ENCODE data around the gene PCSK2.

The PCSK2 gene

DNA sequence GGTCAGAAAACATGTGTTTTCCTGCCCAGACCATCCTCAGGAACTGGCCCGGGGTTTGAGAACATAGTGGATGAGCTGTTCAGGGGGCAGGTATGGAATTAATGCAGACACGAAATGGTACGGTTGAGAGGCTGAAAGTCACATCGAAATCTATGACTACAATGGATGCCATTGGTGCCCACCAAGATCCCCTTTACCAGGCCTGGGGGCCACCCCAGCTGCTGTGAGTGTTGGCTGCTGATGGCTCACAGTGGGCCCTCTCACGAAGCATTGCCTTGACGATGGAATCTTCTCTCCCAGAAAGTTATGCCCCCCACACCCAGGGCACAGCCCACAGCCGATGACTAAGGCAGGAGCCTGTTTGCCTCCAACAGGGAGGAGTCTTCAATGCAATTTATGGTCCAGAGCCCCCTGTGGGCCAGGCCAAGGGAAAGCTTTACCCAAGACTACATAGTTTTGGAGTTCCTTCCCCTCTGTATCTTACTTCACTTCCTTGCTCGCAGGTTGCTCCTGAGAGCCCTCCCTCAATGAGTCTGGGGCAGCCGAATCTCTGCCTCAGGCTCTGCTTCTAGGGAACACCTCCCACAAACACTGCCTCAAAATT is 211.7 kb downstream of the PCSK2 start:
- Histone ChIP-seq H3K4me1 (ENCODE audit: insufficient read depth, low read length) (no peaks in the 10 kb centered on the region), H3K27me3 (ENCODE audit: control insufficient read depth in 1 of 2, insufficient read depth in 2 of 2, low read length in 2 of 2) (peaks cover 0 to 4% of the 10 kb centered on the region in 2 donors), H3K9ac (ENCODE audit: low read length) (no peak overlapping the region), H3K36me3 (ENCODE audit: insufficient read depth, low read length) (no peaks in the 10 kb centered on the region), H3K27ac (ENCODE audit: low read depth, low read length) (no peak overlapping the region), H3K4me3 (ENCODE audit: low read depth in 1 of 2, low read length in 2 of 2) (no peak overlapping the region), H3K9me3 (ENCODE audit: low read length) (no peaks in the 10 kb centered on the region)

- Histone ChIP-seq H3K36me3 (ENCODE audit: insufficient read depth, low read length) (no peaks in the 10 kb centered on the region), H3K27ac (ENCODE audit: low read depth, low read length) (no peak overlapping the region), H3K9ac (ENCODE audit: low read length) (no peak overlapping the region), H3K4me1 (ENCODE audit: insufficient read depth, low read length) (no peaks in the 10 kb centered on the region), H3K9me3 (ENCODE audit: low read length) (no peaks in the 10 kb centered on the region), H3K27me3 (ENCODE audit: control insufficient read depth in 1 of 2, insufficient read depth in 2 of 2, low read length in 2 of 2) (peaks cover 0 to 4% of the 10 kb centered on the region in 2 donors), H3K4me3 (ENCODE audit: low read depth in 1 of 2, low read length in 2 of 2) (no peak overlapping the region)
Observed at GRCh38 chr20:17439616-17440296, 212.9 kb downstream of the PCSK2 start.

- Histone ChIP-seq H3K9ac (ENCODE audit: low read length) (no peak overlapping the region), H3K27me3 (ENCODE audit: control insufficient read depth in 1 of 2, insufficient read depth in 2 of 2, low read length in 2 of 2) (peaks cover 0 to 4% of the 10 kb centered on the region in 2 donors)
Observed at GRCh38 chr20:17441745-17442144, 214.9 kb downstream of the PCSK2 start.

DNA sequence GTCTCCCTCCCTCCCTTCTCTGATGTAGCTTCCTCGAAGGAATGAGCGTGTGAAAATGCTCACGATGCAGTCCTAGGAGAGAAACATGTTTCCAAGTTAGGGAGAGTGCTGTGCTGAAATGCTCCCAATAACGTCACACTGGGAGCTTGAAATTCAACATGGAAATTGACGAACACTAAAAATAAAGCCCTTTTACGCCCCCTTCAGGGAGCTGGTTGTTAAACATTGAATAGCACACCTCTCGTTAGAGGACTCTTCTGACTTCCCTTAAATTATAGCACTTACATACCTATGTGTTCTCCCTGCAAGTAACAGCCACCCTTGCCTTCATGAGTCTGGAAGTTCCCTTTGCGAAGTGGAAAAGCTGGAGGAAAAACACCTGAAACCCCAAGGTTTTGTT is 215.7 kb downstream of the PCSK2 start:
- H3K9ac ChIP-seq (ENCODE audit: low read length), result no peak overlapping the region
- H3K27ac ChIP-seq (ENCODE audit: low read depth, low read length), result no peak overlapping the region
- no peak overlapping the region for H3K4me3 ChIP-seq (ENCODE audit: low read depth in 1 of 2, low read length in 2 of 2)
- H3K9me3 ChIP-seq (ENCODE audit: low read length), result no peaks in the 10 kb centered on the region
- H3K27me3 ChIP-seq (ENCODE audit: control insufficient read depth in 1 of 2, insufficient read depth in 2 of 2, low read length in 2 of 2), result peaks cover 0 to 4% of the 10 kb centered on the region in 2 donors
- H3K36me3 ChIP-seq (ENCODE audit: insufficient read depth, low read length), result no peaks in the 10 kb centered on the region
- H3K4me1 ChIP-seq (ENCODE audit: insufficient read depth, low read length), result no peaks in the 10 kb centered on the region

More at GRCh38 chr20:17441745-17442144, 214.9 kb downstream of the PCSK2 start:
- Histone ChIP-seq H3K4me1 (ENCODE audit: insufficient read depth, low read length) (no peaks in the 10 kb centered on the region), H3K9me3 (ENCODE audit: low read length) (no peaks in the 10 kb centered on the region), H3K36me3 (ENCODE audit: insufficient read depth, low read length) (no peaks in the 10 kb centered on the region), H3K4me3 (ENCODE audit: low read depth in 1 of 2, low read length in 2 of 2) (no peak overlapping the region), H3K27ac (ENCODE audit: low read depth, low read length) (no peak overlapping the region)

- Histone ChIP-seq H3K27ac (ENCODE audit: low read depth, low read length) (no peak overlapping the region), H3K9me3 (ENCODE audit: low read length) (no peaks in the 10 kb centered on the region), H3K36me3 (ENCODE audit: insufficient read depth, low read length) (no peaks in the 10 kb centered on the region), H3K4me3 (ENCODE audit: low read depth in 1 of 2, low read length in 2 of 2) (no peak overlapping the region), H3K4me1 (ENCODE audit: insufficient read depth, low read length) (no peaks in the 10 kb centered on the region), H3K27me3 (ENCODE audit: control insufficient read depth in 1 of 2, insufficient read depth in 2 of 2, low read length in 2 of 2) (peaks cover 0 to 4% of the 10 kb centered on the region in 2 donors), H3K9ac (ENCODE audit: low read length) (no peak overlapping the region)
Observed at GRCh38 chr20:17443131-17443858, 216.5 kb downstream of the PCSK2 start.

DNA sequence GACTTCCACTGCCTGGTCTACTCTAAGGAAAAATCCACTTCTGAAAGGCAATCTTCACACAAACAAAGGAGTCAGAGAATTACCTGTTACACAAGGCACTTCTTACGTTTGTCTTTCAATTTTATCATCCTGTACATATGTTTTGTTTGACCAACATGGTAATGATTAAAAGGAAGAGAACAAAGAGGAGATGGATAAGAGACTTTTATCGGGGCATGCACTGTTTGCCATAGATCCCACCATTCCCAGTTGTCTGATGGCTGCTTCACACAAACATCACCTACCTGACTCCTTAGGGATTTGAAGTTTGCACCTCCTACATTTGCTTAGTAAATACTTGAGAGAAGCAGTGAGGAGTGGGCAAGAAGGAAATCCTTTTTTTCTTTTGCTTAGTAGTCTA is 217.3 kb downstream of the PCSK2 start:
- H3K9me3 ChIP-seq (ENCODE audit: low read length), result no peaks in the 10 kb centered on the region
- no peak overlapping the region for H3K4me3 ChIP-seq (ENCODE audit: low read depth in 1 of 2, low read length in 2 of 2)
- no peak overlapping the region for H3K27ac ChIP-seq (ENCODE audit: low read depth, low read length)
- no peaks in the 10 kb centered on the region for H3K4me1 ChIP-seq (ENCODE audit: insufficient read depth, low read length)
- H3K36me3 ChIP-seq (ENCODE audit: insufficient read depth, low read length), result no peaks in the 10 kb centered on the region
- H3K27me3 ChIP-seq (ENCODE audit: control insufficient read depth in 1 of 2, insufficient read depth in 2 of 2, low read length in 2 of 2), result peaks cover 0 to 4% of the 10 kb centered on the region in 2 donors
- H3K9ac ChIP-seq (ENCODE audit: low read length), result no peak overlapping the region

- Histone ChIP-seq H3K4me1 (ENCODE audit: insufficient read depth, low read length) (no peaks in the 10 kb centered on the region), H3K9me3 (ENCODE audit: low read length) (no peaks in the 10 kb centered on the region), H3K4me3 (ENCODE audit: low read depth in 1 of 2, low read length in 2 of 2) (no peak overlapping the region), H3K27ac (ENCODE audit: low read depth, low read length) (no peak overlapping the region), H3K9ac (ENCODE audit: low read length) (no peak overlapping the region), H3K36me3 (ENCODE audit: insufficient read depth, low read length) (no peaks in the 10 kb centered on the region), H3K27me3 (ENCODE audit: control insufficient read depth in 1 of 2, insufficient read depth in 2 of 2, low read length in 2 of 2) (peaks cover 0 to 4% of the 10 kb centered on the region in 2 donors)
Observed at GRCh38 chr20:17445543-17445942, 218.7 kb downstream of the PCSK2 start.

- Histone ChIP-seq H3K27me3 (ENCODE audit: control insufficient read depth in 1 of 2, insufficient read depth in 2 of 2, low read length in 2 of 2) (peaks cover 0 to 4% of the 10 kb centered on the region in 2 donors), H3K27ac (ENCODE audit: low read depth, low read length) (no peak overlapping the region), H3K4me3 (ENCODE audit: low read depth in 1 of 2, low read length in 2 of 2) (no peak overlapping the region), H3K4me1 (ENCODE audit: insufficient read depth, low read length) (no peaks in the 10 kb centered on the region), H3K9ac (ENCODE audit: low read length) (no peak overlapping the region), H3K9me3 (ENCODE audit: low read length) (no peaks in the 10 kb centered on the region), H3K36me3 (ENCODE audit: insufficient read depth, low read length) (no peaks in the 10 kb centered on the region)
Observed at GRCh38 chr20:17446171-17446570, 219.3 kb downstream of the PCSK2 start.

DNA sequence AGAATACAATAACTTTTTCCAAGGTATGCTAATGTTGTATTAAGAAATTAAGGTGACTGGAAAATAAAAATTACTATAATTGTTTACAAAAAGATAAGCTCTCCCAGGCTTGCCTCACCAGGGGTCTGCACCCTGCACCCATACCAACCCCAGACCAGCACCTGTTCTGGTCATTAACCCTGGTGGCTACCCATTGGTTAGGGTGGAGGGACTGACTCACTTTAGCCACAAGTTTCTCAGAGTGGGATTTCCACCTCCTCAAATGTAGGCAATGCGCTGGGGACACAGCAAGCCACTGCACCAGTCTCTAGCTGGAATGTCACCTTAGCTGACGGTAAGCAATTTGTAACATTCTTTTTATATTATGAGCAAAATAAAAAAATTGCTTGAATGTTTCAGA is 221.2 kb downstream of the PCSK2 start:
- Histone ChIP-seq H3K4me3 (ENCODE audit: low read depth in 1 of 2, low read length in 2 of 2) (no peak overlapping the region), H3K9me3 (ENCODE audit: low read length) (no peaks in the 10 kb centered on the region), H3K36me3 (ENCODE audit: insufficient read depth, low read length) (no peaks in the 10 kb centered on the region), H3K9ac (ENCODE audit: low read length) (no peak overlapping the region), H3K4me1 (ENCODE audit: insufficient read depth, low read length) (no peaks in the 10 kb centered on the region), H3K27ac (ENCODE audit: low read depth, low read length) (no peak overlapping the region), H3K27me3 (ENCODE audit: control insufficient read depth in 1 of 2, insufficient read depth in 2 of 2, low read length in 2 of 2) (no peaks in the 10 kb centered on the region)

- no peak overlapping the region for H3K27ac ChIP-seq (ENCODE audit: low read depth, low read length)
- no peak overlapping the region for H3K9ac ChIP-seq (ENCODE audit: low read length)
- no peak overlapping the region for H3K4me3 ChIP-seq (ENCODE audit: low read depth in 1 of 2, low read length in 2 of 2)
- H3K4me1 ChIP-seq (ENCODE audit: insufficient read depth, low read length), result no peaks in the 10 kb centered on the region
- H3K27me3 ChIP-seq (ENCODE audit: control insufficient read depth in 1 of 2, insufficient read depth in 2 of 2, low read length in 2 of 2), result no peaks in the 10 kb centered on the region
- no peaks in the 10 kb centered on the region for H3K36me3 ChIP-seq (ENCODE audit: insufficient read depth, low read length)
- no peaks in the 10 kb centered on the region for H3K9me3 ChIP-seq (ENCODE audit: low read length)
Observed at GRCh38 chr20:17449031-17449430, 222.2 kb downstream of the PCSK2 start.

DNA sequence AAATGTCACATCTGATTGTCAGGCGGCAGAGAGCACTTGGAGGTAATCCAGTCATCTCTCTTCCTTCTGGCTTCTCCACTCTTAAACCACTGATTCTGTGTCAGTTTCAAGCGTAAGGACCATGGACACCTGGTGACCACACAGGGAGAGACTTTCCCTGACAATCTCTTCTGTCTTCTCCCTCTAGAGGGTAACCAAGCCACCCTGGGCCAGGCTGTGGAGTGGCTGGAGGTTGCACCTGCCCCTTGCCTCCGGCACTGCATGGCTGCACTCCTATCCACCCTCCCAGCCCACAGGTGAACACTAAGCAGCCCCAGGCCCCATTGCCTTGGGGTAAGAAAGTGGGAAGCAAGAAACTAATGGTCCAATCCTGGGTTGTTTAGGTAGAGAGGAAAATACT is 225.6 kb downstream of the PCSK2 start:
- Histone ChIP-seq H3K9ac (ENCODE audit: low read length) (no peak overlapping the region), H3K4me1 (ENCODE audit: insufficient read depth, low read length) (no peaks in the 10 kb centered on the region), H3K27ac (ENCODE audit: low read depth, low read length) (no peak overlapping the region), H3K36me3 (ENCODE audit: insufficient read depth, low read length) (no peaks in the 10 kb centered on the region), H3K9me3 (ENCODE audit: low read length) (no peaks in the 10 kb centered on the region), H3K27me3 (ENCODE audit: control insufficient read depth in 1 of 2, insufficient read depth in 2 of 2, low read length in 2 of 2) (no peaks in the 10 kb centered on the region), H3K4me3 (ENCODE audit: low read depth in 1 of 2, low read length in 2 of 2) (no peak overlapping the region)

All from muscle layer of colon (tissue), 2 donors.